Measurements from ENCODE around the gene POGLUT2.

Gene POGLUT2
- total RNA-seq = 3.6 to 5.0 reads per million in 2 donors

DNA sequence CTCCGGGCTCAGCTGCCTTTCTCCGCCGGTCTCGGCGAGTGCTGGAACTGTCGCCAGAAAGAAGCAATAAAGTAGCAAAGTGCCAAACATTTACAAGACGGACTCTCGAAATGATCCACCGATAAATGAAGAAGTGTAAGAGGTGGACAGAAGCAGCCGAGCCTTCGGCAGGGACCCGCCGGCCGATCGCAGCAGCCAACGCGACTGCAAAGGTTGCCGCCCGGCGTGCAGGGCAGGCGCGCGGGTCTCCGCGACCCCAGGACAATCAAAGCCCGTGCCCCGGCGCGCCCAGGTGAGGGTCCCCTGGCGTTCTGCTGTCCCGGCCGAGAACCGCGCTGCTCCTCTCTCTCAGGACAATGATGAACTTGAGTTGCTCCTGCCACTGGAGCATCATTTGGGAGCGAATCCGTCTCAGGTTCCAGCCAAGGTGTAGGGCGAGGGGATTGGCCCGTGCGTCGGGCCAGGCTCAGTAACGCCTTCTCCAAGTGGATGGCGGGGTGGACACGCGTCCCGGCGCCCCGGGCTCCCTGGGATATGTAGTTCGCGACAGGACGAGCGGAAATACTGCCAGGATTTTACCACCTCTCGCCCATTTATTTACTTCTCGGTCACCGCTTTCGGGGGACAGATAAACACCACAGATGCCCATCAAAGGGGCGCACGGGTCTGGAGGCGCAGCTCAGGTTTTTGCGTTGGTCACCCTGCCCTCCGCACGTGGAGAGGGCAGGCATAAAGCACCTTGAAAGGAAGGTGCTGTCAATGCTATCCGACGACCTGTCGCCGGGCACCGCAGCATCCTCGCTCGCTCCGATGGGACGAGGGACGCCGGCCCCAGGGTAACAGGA lies at the start of gene POGLUT2, which contains the start of gene BIVM:
Gene POGLUT2 (minus strand): TSS at position 396 of the 845 bp plus-strand sequence. CDS start 306 bp downstream, at position 90.
Gene BIVM (plus strand): TSS at position 539 of the 845 bp plus-strand sequence. CDS start 8,149 bp downstream, outside the sequence.
- DNase-seq = peak; percentile 67

DNA sequence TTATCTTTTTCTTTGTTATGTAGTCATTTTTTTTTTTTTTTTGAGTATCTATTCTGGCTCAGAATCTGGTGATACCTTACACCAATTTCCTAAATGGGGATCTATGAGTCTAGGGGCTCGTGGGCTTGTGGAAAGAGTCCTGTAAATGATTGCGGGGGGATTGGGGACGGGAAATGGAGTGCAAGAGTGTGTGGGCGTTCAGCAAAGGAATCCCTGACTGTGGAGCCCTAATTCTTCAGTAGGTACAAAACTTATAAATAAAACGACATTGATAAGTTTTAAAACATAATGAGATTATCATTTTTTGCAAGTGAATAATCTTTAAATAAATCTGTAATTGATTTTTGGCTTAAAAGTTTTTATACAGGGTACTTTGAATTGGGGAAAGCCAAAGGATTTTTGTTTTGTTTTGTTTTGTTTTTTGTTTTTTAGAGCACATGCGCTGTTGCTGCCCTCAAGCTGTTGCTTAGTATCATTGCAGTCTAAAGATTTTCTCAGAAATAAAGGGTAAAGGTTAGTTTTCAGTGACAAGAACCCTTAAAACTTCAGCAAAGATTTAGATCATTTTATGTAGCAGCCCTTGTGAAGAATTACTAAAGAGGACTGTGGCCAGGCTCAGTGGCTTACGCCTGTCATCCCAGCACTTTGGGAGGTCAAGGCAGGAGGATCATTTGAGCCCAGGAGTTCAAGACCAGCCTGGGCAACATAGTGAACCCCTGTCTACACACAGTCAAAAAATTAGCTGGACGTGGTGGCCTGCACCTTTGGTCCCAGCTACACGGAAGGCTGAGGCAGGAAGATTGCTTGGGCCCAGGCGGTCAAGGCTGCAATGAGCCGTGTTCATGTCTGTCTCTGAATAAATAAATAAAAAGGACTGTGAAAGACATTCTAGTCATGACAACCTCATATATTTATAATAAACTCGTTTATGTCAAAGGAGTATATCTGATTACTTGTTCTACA lies 48.8 kb upstream of the POGLUT2 start:
- no peak for DNase-seq

- DNase-seq = no peak
These were observed 47.7 kb upstream of the POGLUT2 start for GRCh38 chr13:102846261-102847015.

- peak; percentile 65 for DNase-seq
These were observed 47.0 kb upstream of the POGLUT2 start, which contains the start of gene ERCC5 for GRCh38 chr13:102845630-102846260. Gene ERCC5, plus strand, starts transcription at chr13:102846032. Its CDS starts 235 bp downstream, at chr13:102846267.

DNA sequence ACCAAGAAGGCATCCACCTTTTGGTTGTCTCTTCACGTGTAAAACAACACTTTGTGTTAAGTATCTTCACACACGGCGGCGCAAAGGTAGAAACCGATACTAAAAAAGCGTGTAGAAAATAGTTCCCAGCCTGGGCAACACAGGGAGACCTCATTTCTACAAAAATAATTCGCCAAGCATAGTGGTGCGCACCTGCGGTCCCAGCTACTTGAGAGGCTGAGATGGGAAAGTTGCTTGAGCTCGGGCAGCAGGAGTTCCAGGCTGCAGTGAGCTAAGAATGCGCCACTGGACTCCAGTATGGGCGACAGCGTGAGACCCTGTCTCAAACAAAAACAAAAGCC lies 46.5 kb upstream of the POGLUT2 start:
- DNase-seq = no peak

GRCh38 chr13:102839462-102839861 lies 40.7 kb upstream of the POGLUT2 start:
- no peak for DNase-seq

- DNase-seq = no peak
These were observed 40.2 kb upstream of the POGLUT2 start for GRCh38 chr13:102838982-102839381.

DNA sequence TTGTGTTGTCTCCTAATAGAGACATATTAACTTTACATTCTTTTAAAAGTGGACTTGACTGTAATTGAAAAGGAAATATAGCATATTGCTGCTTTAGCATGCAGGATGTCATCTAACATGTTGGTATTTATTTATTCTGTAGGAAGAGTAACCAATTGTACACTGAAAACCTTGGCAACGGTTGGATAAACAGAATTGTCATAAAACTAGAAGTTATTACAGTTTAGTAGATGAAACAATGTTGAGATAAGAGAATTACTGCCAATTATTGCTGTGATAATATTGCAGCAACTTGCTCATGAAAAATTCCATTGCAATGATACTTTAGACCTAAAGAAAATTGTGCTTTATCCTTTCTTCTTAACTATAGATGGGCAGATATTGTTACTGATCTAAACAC lies 39.5 kb upstream of the POGLUT2 start:
- no peak for DNase-seq

DNA sequence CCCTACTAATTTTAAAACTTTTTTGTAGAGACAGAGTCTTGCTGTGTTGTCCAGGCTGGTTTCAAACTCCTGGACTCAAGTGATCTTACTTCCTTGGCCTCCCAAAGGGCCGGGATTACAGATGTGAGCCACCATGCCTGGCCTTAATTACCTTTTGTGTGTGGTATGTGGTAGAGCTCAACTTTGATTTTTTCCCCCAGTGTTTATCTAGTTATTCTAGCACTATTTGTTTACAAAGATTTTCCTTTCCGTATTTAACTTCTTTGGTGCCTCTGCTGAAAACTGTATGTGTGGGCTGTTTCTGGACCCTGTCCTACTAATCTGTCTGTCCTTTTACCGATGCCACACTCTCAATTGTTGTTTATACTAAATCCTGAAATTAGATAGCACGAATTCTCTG lies 37.7 kb upstream of the POGLUT2 start:
- no peak for DNase-seq

DNA sequence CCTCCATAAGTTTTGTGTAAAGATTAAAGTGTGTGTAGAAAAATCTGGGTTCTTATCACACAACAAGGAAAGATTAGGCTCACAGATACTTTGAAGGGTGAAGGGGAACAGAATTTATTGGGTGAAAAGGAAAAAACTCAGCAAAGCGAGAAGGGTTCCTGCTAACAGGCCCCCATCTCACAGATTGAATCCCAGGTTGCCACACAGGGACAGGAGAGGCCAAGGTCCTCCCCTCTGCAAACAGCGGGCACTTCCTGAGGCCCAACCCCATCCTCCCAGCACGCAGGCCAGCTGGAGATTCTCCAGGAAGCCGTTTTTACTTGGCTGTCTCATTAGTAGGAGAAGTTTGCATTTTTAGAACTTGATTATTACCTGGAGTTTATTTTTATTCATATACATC lies 31.9 kb upstream of the POGLUT2 start:
- no peak for DNase-seq

- DNase-seq = no peak
These were observed 27.3 kb upstream of the POGLUT2 start for GRCh38 chr13:102825921-102826706.

GRCh38 chr13:102825400-102825799 lies 26.6 kb upstream of the POGLUT2 start:
- no peak for DNase-seq

GRCh38 chr13:102817907-102818306 lies 19.1 kb upstream of the POGLUT2 start:
- DNase-seq = no peak

DNA sequence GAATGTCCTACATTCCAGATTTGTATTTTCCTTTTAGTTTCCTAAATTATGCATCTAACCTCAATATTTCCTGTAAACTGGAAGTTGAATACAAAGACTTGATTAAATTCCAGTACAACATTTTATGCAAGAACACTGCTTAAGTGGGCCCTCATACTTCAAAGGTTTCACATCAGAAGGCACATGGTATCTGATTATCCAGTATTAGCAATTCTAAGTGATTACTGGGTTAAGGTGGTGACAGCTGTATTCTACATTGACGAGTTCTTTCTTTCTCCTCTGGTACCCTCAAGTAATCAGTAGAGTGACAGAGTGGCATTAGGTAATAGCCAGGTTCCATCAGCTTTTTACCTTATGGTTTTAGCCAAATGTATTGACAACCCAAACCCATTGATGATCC lies 18.5 kb upstream of the POGLUT2 start:
- DNase-seq = no peak

- DNase-seq = no peak
These were observed 17.9 kb upstream of the POGLUT2 start for GRCh38 chr13:102816708-102817107.

GRCh38 chr13:102815788-102816187 lies 17.0 kb upstream of the POGLUT2 start:
- no peak for DNase-seq

DNA sequence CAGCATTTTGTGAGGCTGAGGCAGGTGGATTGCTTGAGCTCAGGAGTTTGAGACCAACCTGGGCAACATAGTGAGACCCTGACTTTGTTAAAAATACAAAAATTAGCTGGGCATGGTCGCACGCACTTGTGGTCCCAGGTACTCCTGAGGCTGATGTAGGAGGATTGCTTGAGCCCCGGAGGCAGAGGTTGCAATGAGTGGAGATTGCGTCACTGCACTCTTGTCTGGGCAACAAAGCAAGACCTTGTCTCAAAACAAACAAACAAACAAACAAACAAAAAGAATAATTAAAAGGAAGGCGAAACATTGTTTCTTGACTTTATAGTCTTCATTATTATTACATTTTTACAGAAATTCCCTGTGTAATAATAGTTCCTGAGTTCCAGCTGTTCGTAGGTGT lies 16.0 kb upstream of the POGLUT2 start:
- DNase-seq = no peak

DNA sequence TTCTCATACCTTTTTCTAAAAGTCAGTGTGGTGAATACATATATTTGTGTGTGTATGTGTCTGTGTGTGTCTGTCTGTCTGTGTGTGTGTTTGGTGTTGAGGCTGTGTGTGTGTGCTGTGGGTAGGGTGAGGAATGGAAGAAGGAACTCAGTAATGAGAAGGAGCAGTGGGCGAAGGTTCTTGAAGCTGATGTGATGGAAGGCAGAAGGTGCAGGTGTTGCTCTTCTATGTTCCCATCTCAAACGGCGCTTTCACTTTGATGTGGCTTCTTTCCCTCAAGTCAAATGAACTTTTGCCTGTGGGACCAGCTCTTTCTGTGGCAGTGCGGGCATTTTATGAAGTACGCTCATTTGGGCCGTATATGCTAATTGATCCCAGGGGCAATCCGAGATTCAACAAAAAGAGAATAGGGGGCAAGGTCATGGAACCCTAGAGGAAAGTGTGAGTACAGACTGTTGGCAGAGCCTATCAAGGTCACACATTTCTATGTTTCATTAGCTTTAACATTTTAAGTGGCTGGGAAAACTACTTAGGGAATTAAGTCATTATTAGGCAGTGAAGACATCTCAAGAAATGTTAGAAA lies 15.3 kb upstream of the POGLUT2 start:
- DNase-seq = no peak

- DNase-seq = no peak
These were observed 14.0 kb upstream of the POGLUT2 start for GRCh38 chr13:102812611-102813287.

GRCh38 chr13:102807699-102808098 lies 8.9 kb upstream of the POGLUT2 start:
- DNase-seq = no peak
